GM18498 (cell line): Measurements from ENCODE around the gene MPPED1.

Experiments
- ATAC-seq: cut with Tn5 transposase; IDR thresholded peaks from one replicate; pipeline ENCODE4 v1.9.1; 2021; ENCODE audit warnings: mild to moderate bottlenecking, moderate library complexity; ENCODE audit not compliant: unreplicated experiment

MPPED1 gene

DNA sequence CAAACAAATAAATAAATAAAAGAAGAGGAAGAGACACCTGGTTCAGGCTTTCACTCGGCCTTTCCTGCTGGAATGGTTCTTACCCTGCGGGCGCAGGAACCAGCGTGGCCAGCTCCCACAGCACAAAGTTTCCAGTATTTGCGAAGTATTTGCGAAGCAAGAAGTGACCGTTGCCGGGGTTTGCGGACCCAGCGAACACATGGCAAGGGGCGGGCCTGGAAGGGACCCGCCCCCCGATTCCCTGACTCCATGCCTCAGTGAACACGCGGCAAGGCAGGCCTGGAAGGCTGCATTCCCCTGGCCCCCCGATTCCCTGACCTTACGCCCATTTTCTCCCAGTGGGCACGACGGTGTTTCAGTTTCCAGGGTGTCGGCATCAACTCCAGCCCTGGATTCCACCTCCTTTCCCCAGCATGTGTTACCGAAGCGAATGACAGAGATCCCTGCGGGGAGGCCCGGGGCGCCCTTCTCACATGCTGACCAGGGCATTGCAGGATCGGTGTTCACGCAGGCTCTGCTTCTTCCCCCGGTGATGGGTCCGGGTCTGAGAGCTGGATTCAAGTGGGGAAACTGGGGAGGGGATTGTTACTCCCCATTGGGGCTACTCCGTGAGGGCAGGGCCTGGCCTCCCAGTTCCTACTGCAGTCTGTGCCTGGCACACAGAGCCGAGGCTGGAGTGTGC lies 102.8 kb downstream of the MPPED1 start:
- no peak for ATAC-seq

DNA sequence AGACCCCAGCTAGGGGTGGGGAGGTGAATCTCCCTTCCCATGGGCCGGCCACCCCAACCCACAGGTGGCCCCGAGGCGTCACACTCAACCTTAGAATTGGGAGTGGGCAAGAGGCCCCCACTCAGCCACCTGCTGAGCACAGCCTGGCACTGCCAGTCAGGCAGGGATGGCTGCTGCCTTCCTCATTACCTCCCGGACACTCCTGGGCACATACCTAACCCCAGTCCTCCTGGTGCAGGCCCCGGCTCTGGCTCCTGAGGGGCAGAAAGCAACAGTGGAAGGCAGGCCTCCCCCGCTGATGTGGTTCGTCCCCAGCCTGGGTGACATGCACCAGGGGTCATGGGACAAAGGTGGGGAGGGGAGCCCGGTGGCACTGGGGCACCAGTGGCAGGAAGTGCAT lies 103.6 kb downstream of the MPPED1 start:
- ATAC-seq = no peak

DNA sequence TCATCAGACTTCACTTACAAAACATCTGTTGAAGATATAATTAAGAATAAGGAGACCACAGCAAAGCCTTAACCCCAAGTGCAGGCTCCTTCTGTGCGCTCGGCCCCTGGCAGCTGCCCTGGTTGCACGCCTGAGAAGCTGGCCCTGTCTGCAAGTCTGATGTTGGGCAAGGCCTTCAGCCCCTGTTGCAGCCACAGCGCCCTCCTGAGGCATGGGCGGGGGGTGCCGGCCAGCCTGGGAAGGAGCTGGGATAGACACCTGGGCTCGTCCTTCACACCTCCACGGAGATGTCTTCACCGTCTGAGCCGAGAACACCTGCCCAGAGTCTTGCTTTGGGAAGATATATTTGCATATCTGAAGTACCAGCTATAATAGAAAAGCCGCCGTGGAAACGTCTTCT lies 104.1 kb downstream of the MPPED1 start:
- no peak for ATAC-seq

DNA sequence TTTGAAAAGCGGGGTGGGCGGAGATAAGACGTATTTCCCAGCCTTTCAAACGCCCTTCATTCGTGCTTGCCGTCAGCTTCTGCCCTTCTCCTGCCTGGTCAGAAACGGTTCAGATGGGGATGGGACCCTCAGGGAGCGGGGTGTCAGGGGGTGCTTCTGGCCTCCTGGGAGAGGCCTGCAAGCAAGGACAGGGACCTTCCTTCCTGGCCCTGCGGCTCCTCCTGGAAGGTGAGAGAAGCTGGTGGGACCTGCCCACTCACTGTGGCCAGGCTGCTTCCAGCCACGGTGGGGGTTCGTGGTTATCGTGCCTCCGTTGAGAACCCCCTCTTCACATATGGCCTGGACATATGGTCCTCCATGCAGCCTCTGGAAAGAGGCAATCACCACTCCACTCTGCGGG lies 104.6 kb downstream of the MPPED1 start:
- ATAC-seq = no peak

DNA sequence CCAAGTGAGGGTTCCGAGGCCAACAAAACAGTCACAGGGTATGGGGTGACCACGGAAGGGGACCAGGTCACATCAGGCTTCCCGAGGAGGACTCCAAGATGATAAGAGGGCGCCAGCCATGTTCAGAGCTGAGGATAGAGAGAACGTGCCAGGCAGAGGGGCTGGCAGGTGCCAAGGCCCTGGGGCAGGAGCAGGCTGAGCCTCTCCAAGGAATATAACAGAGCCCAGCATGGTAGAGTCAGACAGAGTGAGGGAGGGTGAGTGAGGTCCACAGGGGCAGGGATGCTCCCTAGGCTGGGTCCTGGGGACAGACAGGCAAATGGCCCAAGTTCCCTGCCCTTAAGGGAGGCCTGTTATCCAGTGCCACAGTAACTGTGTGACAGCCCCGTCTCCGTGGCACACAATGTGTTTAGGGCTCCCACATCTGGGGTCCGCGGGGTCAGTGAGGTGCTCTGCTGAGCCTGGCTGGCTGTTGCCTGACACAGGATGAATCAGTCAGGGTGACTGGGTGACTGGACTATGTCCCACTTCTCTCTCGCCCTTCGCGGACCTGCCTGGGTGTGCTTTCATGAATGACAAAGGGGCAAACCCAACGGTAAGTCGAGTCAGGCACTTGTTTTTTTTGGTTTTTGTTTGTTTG lies 105.3 kb downstream of the MPPED1 start:
- ATAC-seq = no peak

DNA sequence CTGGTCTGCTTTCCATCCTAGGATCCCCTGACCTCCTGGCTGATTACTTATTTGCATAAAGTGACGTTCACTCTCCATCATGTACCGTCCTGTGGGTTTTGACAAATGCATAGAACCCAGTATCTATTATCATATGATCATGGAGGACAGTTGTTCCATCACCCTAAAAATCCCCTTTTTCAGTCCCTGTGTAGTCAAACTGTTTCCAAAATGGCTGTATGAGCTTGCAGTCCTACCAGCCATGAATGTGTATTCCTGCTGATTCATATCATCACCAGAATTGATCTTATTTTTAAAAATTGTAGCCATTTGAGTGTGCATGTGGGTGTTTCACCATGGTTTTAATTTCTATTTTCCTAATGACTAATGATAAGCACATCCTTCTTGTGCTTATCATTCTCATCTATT lies 108.8 kb downstream of the MPPED1 start:
- no peak for ATAC-seq

DNA sequence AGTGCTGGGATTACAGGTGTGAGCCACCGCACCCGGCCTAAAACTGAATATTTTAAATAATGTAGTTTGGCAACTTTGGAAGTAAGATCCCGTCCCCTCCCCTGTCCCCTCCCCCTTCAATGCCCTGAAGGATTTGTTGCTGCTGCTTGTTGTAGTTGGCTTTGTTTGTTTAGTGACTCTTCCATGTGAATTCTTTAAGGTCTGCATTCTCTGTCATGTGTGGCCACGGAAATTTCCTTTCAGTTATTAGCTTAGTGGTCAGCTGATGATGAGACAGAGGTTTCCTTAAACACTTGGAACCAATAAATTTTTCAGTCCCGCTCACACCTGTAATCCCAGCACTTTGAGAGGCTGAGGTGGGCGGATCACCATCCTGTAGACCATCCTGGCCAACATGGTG lies 109.9 kb downstream of the MPPED1 start:
- ATAC-seq = no peak

DNA sequence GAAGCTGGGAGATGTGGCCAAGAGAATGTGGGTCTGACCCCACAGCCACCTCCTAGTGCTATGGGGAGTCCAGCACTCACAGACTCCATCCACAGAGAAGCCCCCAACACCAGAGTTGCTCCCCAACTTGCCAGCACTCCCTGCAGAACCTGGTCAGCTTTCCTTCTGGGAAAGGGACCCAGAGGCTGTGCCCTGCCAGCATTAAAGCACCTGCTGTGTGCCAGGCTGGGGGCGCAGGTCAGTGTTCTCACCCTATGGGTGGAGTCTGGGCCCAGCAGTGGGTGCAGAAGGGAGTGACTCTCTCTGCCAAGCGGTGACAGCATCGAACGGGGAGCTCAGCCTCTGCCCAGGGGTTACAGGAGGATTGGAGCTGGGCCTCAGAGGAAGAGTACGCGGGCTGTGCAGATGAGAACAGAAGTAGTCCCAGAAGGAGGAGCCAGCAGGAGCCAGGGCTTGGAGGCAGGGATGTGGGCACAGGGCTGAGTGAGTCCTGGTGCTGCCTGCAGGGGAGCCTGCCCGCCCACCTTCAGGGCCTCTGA lies 114.4 kb downstream of the MPPED1 start:
- no peak for ATAC-seq

DNA sequence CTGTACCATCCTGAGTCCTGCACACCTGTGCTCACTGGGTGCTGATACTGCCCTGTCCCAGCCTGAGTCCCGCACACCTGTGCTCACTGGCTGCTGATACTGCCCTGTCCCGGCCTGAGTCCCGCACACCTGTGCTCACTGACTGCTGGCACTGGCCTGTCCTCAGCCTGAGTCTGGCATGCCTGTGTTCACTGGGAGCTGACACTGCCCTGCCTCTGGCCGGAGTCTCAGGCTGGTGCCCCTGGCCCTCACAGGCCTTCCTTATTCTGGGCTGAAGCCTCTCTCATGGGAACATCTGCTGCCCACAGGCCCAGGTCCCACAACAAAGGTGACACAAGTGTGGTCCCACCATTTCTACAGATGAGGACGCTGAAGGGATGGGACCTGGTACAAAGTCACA lies 115.1 kb downstream of the MPPED1 start:
- ATAC-seq = no peak

DNA sequence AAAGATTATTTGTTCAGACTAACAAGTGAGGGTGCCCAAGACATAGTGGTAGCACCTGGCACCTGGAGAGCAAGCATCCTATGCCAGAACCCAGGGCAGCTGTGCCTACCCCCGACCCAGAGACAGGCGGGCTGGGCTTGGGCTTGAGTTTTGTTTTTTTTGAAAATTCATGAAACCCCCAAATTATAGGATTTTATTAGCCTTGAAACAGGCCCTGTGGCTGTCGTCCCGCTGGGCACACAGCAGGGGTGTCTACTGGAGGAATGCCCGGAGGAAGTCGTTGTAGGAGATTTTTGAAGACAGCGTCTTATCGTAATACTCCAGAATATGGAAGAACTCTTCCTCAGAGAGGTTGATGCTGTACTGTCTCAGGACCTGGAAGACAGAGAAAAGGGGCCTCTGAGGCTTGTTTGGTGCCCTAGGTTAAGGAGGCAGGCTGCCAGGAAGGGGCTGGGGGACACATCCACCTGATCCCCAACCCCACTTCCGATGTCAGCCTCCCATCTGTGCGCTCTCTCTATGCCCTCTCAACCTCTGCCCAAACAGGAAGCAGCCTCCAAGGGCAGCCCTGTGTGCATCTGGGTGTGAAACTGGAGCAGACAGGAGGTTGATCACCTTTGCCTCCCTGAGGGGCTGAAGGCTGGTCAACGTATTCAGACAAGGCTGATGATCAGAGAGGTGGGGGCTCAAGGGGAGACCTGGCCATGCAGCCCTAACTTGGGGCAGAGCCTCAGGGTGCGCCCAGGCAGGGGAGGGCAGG lies 117.0 kb downstream of the MPPED1 start:
- no peak for ATAC-seq

DNA sequence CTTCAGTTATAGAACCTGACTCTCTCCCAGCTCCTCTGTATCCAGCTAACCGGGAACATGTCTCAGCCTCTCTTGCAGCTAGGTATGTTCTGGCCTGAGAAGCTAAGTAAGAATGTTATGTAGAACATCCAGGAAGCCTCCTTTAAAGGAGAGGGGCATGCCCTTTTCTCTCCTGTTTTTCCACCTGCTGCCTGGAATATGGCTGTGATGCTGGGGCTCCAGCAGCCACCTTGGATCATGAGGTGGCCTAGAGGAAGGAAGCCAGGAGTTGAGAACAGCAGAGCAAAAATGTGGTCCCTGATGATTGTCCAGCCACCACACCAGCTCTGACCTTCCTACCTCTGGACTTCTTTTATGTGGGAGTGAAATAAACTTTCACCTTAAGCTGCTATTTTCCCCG lies 117.6 kb downstream of the MPPED1 start:
- ATAC-seq = no peak

DNA sequence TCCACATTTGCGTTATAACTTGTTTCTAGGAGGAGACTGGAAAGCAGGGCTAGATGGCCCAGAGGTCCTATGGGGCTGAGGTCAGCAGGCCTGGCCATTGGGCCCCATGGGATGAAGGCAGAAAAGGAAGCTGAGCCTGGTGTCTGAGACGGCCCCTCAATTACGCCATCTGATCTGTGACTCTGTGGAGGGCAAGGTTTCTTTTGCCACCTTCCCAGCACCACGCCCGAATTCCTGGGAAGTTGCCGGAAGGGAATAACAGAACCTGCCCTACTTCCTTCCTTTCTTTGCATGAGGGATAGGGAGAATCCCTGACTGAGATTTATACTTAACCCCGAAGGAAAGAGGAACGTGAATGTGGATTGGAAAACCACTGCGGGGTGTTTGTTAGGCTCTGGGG lies 118.1 kb downstream of the MPPED1 start:
- no peak for ATAC-seq

DNA sequence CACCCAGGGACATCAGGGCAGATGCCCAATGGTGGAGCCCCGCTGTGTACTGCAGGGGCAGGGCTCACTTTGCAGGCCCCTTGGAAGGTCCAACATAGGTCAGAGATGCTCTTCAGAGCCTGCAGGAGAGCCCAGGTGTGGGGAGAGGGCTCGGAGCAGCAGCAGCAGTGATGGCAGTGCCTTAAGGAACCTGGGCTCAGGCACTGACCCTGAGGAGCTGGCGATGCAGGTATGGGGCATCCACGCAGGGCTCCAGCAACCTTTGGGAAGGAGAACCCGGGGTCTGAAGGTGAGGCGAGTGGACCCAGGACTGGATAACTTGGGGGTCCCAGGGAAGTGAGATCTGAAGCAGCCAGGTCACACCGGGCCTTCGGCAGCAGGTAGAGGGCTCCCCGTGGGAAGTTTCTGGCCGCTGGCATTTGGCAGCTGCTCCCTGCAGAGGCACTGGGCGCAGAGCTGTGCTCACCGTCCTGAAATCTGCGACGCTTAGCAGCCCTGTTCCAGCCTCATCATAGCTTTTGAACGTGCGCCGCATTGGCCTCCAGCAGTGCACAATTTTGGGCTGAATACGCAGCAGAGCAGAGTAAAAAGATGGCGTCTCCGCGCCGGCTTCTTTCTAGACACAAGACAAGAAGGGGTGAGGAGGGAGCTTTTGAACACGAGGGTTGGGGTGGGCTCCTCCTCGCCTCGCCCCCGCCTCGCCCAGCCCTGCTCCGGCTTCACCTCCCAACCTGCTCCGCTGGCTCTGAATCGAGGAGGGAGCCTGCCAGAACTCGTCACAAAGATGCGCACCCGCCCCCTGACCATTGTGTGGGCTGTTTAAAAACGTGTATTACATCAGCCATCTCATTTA lies 118.8 kb downstream of the MPPED1 start:
- no peak for ATAC-seq

DNA sequence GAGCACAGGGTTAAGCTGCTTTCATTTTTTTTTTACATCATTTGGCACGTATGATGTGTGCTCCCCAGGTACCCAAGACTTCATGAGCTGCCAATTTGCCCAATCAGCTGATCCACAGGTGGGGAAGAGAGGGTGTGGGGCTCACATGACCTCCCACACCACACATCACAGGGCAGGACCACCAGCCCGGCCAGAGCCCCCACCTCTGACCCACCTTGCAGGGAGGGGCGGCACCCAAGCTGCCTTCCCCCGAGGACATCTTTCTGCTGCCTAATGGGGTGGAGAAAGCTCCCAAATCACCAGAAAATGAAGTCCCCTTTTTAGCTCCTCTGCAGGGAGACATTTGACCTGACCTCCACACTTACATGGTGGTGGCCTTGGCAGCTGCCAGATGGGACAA lies 119.8 kb downstream of the MPPED1 start:
- no peak for ATAC-seq

DNA sequence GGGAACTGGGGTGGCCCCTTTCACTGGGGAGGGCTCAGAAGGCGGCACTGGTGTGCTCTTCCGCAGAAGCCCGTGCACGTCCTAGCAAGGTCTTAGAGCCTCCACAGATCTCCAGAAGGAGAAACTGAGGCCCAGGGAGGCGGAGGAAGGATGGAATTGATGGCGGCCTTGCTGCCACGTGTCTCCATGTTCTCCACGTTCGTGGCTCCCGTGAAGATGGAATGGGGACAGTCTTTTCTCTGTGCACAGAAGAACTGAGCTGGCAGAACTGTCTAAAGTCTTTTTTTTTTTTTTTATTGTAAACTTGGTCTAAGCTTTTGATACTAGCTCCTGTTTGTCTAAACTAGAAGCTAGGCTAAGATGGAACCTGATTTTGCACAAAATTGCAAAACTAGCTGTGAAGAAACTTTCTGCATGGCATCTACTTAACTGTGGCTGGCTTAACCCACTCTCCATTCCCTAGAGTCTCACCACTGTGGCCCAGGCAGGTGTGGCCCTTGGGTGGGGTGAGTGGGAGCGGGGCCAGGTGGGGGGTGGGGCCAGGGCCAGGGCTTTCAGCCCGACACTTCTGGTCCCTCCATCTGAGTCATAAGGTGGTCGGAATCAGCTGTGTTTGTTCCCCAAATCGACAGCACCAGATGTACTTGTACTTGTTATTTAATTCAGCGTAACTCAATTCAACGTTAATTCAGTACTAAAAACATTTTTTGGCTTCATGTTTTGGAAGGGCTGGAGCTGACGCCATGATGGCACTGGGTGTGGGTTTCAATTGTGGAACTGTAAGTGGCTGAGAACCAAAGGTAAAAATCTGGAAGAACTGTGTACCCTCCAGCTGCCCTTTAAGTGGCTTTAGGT lies 120.7 kb downstream of the MPPED1 start:
- no peak for ATAC-seq

DNA sequence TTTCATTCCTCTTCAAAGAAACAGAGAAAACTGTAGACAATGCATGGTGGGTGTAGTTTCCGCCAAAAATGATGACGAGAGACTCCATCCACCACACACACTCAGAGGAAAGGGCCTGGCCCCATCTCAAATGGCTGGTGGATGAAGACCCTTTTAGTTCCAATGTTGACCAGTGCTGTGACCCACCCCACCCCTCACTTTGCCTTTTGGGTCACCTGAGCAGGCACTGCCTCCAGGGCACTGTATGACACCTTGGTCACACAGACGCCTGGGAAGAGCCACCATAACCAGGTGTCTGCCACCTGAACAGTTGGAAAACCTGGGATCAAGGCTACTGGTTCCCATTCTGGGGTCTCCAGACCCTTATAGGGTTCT lies 121.3 kb downstream of the MPPED1 start:
- no peak for ATAC-seq

DNA sequence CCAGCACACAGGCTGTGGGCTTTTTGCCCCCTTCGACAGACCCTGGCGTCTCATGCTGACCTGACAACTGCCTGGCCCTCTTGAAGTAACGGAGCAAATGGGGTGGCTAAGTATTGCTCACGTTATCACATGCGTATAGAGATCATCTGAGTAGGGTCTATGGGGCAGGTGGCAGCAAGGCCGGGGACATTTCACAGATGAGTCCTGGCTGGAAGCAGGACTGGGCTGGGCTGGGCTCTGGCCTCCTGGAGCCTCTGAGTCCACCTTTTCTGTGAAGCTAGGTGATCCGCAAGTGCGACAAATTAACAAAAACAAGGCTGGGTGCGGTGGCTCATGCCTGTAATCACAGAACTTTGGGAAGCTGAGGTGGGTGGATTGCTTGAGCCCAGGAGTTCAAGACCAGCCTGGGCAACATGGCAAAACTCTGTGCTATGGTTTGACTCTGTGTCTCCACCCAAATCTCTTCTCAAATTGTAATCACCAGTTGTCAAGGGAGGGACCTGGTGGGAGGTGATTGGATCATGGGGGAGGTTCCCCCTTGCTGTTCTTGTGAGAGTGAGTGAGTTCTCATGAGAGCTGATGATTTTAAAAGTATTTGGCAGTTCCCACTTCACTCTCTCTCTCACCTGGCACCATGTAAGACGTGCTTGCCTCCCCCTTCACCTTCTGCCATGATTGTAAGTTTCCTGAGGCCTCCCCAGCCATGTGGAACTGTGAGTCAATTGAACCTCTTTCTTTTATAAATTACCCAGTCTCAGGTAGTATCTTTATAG lies 122.0 kb downstream of the MPPED1 start:
- no peak for ATAC-seq

DNA sequence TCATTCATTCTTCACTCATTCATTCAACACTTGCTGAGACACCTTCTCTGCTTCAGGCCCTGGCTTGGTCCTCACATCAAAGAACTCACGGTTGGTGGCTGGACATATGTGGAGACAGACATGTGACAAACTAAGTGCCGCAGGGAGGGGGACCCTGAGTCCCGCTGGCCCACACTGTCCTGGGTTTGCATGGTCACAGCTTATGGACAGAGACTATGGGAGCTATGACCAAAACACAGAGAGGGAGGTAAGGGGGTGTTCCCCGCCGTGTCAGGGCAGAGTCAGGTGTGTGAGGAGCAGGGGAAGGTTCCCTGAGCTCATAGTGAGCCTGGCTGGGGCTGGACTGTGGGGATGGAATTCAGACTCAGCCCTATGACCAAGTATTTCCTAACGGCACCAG lies 123.1 kb downstream of the MPPED1 start:
- no peak for ATAC-seq

DNA sequence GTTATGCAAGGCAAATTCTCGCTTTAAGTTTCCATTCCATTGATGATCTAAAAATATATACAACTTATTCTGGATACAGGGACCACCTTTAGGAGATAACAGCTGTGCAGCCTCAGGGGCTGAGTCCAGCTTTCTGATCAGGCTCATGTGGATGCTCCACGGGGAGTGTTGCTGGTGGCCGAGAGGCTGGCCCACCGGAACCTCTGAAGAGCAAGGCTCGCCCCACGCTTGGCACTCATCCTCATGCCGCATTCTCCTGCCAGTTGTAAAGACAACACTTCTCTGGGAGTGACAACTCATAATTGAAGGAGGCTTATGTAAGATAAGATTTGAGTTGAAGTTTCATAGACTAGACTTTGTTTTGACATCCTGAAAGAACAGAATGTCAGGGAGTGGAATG lies 123.5 kb downstream of the MPPED1 start:
- ATAC-seq = no peak
